PC-3 (cell line): ENCODE data around the gene MRLN. TPM values are rescaled to one million over a fixed set of nuclear protein-coding genes. Genes with fewer than 3 reads are reported as not detected.

Experiments used
- ATAC-seq: fragments of 200-7000 bp; cut with Tn5 transposase; 2 replicates; pipeline ENCODE4 v1.9.1; 2020; ENCODE audit warnings: mild to moderate bottlenecking, moderate library complexity
- BruUV-seq: library from RNA; stranded (reverse); fragments of 400-500 nt; replicated peaks from 2 replicates; lab custom pipeline; 2021; lab: Mats Ljungman, UMichigan
- CTCF ChIA-PET: fragments of 300-600 bp; sonication (Branson Sonifier 250); formaldehyde crosslinking; loops from one replicate; lab custom pipeline; 2022; ENCODE audit warnings: antibody characterized with exemption; lab: Charles Lee
- POLR2A ChIA-PET: fragments of 300-600 bp; sonication (Branson Sonifier 250); formaldehyde crosslinking; loops from one replicate; lab custom pipeline; 2022; ENCODE audit warnings: antibody characterized with exemption; ENCODE audit not compliant: unreplicated experiment; lab: Charles Lee
- DNase-seq: peaks from one replicate; pipeline ENCODE4 v3.0.0-alpha.2; 2015
- H2AFZ ChIP-seq: fragments of 300-600 bp; sonication (generic); 2 replicates; pipeline ENCODE4 v1.6.0; 2016; ENCODE audit warnings: antibody characterized with exemption, low read length
- H3F3A ChIP-seq: fragments of 300-600 bp; sonication (generic); one replicate; pipeline ENCODE4 v1.6.0; 2017; ENCODE audit warnings: antibody characterized with exemption, low read length, control low read depth, mild to moderate bottlenecking; ENCODE audit not compliant: unreplicated experiment
- H3K27ac ChIP-seq: fragments of 300-600 bp; sonication (generic); 2 replicates; pipeline ENCODE4 v1.5.1; 2016; ENCODE audit warnings: mild to moderate bottlenecking, low read length
- H3K27me3 ChIP-seq: fragments of 300-600 bp; sonication (generic); 2 replicates; pipeline ENCODE4 v1.6.1; 2016; ENCODE audit warnings: low read length, mixed read lengths
- H3K36me3 ChIP-seq: fragments of 300-600 bp; sonication (generic); 2 replicates; pipeline ENCODE4 v1.6.1; 2016; ENCODE audit warnings: low read depth, mixed run types, low read length, mixed read lengths
- H3K4me1 ChIP-seq: fragments of 300-600 bp; sonication (generic); 2 replicates; pipeline ENCODE4 v1.5.1; 2016; ENCODE audit warnings: low read length; ENCODE audit not compliant: insufficient read depth
- H3K4me2 ChIP-seq: fragments of 300-600 bp; sonication (generic); 2 replicates; pipeline ENCODE4 v1.6.0; 2016; ENCODE audit warnings: low read length
- H3K4me3 ChIP-seq: fragments of 300-600 bp; sonication (generic); 2 replicates; pipeline ENCODE4 v1.5.1; 2016; ENCODE audit warnings: mild to moderate bottlenecking, low read length, mixed read lengths
- H3K79me2 ChIP-seq: fragments of 300-600 bp; sonication (generic); 2 replicates; pipeline ENCODE4 v1.6.1; 2017; ENCODE audit warnings: low read length, mixed read lengths
- H3K9ac ChIP-seq: fragments of 300-600 bp; sonication (generic); 2 replicates; pipeline ENCODE4 v1.6.0; 2016; ENCODE audit warnings: mild to moderate bottlenecking, low read length
- H3K9me2 ChIP-seq: fragments of 300-600 bp; sonication (generic); replicated peaks from 2 replicates; pipeline ENCODE4 v1.6.1; 2016; ENCODE audit warnings: mixed run types, low read length, mixed read lengths
- H3K9me3 ChIP-seq: fragments of 300-600 bp; sonication (generic); 2 replicates; pipeline ENCODE4 v1.6.1; 2016; ENCODE audit warnings: low read length, mixed read lengths
- H4K20me1 ChIP-seq: fragments of 300-600 bp; sonication (generic); 2 replicates; pipeline ENCODE4 v1.6.1; 2016; ENCODE audit warnings: low read length, mixed read lengths
- EZH2 ChIP-seq: fragments of 300-600 bp; sonication (generic); IDR thresholded peaks from one replicate; pipeline ENCODE4 v1.6.1; 2017; ENCODE audit warnings: antibody characterized with exemption, mild to moderate bottlenecking, low read length; ENCODE audit not compliant: unreplicated experiment
- EZH2phosphoT487 ChIP-seq: fragments of 300-600 bp; sonication (generic); IDR thresholded peaks from 2 replicates; pipeline ENCODE4 v1.6.1; 2018; ENCODE audit warnings: mild to moderate bottlenecking, antibody characterized with exemption, low read length, borderline replicate concordance
- intact Hi-C: fragments of 100-400 bp; cut with micrococcal nuclease; formaldehyde crosslinking; loops from 2 replicates; pipeline ENCODE4 v1.9.0; 2023
- total RNA-seq: library from RNA; depleted of rRNA; stranded (reverse); fragments of >200 nt; gene quantifications from 2 replicates; pipeline ENCODE4 v1.2.3, GENCODE V29; 2014
- TF ChIP-seq, protein P1 (sequence below): fragments of 300-600 bp; sonication (generic); conservative IDR thresholded peaks from 2 replicates; pipeline ENCODE4 v1.5.1; 2017; ENCODE audit warnings: antibody characterized with exemption, low read depth, mild to moderate bottlenecking, low read length

Gene MRLN
- total RNA-seq, 1 experiment from 2014 or later: not detected

DNA sequence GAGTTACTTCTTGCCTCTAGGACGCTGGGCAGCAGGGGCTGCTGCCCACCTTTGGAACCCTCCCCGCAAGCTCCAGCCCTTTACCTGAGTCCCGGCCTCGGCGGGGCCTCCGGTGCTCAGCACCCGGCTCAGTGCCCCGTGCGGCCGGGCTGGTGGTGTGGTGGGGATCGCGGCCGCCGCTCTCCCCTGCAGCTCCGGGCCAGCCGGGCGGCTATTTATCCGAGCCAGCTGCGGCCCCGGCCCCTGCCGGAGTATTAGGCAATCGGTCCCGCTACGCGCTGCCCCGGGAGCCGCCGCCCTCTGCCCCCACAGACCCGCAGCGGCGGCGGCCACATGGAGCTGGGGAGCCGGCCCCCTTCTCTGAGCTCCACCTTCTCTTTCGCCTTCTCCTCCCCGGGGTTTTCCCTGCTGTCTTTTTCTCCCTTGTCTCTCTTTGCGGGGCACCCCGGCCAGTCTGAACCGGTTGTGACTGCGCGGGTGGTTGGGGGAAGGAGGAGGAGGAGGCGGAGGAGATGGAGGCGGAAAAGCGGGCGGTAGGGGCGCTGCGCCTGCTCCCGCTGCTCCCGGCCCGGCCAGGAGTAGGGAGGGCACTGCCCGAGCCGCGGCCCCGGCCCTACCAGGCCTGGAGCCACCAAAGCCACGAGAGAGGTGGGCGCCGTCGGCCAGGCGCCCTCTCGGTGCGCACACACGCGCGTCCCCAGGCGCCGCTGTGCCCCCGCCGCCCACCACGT is 43.7 kb downstream of the MRLN start, which contains the start of gene SLC16A9:
Gene SLC16A9 (minus strand): TSS at position 456 of the 731 bp plus-strand sequence. CDS start 25,559 bp downstream, outside the sequence.
- peak within 1 kb of the TSS; percentile 43 for H3K27ac ChIP-seq
- ChIA-PET POLR2A (interaction anchor here (0.6 to 1.5 kb wide), 5 partner anchors 9 to 40 kb away, joined by 3 to 6 read pairs (median 4); no protein-coding TSS in a partner anchor), CTCF (interaction anchor here (0.6 to 1.2 kb wide), 4 partner anchors 20 to 112 kb away, joined by 3 to 10 read pairs (median 4); no protein-coding TSS in a partner anchor)
- peak within 1 kb of the TSS; percentile 92 for H2AFZ ChIP-seq
- DNase-seq (peak; percentile 83), ATAC-seq (peak; percentile 82)
- H3F3A ChIP-seq: no peaks in the 10 kb centered on the region
- H3K4me1 ChIP-seq: peaks cover 27% of the 10 kb centered on the region
- TF ChIP-seq, protein P1, sequence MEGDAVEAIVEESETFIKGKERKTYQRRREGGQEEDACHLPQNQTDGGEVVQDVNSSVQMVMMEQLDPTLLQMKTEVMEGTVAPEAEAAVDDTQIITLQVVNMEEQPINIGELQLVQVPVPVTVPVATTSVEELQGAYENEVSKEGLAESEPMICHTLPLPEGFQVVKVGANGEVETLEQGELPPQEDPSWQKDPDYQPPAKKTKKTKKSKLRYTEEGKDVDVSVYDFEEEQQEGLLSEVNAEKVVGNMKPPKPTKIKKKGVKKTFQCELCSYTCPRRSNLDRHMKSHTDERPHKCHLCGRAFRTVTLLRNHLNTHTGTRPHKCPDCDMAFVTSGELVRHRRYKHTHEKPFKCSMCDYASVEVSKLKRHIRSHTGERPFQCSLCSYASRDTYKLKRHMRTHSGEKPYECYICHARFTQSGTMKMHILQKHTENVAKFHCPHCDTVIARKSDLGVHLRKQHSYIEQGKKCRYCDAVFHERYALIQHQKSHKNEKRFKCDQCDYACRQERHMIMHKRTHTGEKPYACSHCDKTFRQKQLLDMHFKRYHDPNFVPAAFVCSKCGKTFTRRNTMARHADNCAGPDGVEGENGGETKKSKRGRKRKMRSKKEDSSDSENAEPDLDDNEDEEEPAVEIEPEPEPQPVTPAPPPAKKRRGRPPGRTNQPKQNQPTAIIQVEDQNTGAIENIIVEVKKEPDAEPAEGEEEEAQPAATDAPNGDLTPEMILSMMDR: peak; percentile 60
- TF ChIP-seq EZH2 (no peak), EZH2phosphoT487 (no peak)
- no peaks in the 10 kb centered on the region for H3K27me3 ChIP-seq
- intact Hi-C loops: loop anchor here (1.0 to 5.0 kb wide), 5 partner anchors 27 to 198 kb away; partner anchors contain the start of gene CCDC6
- peaks cover 25% of the 10 kb centered on the region for H3K79me2 ChIP-seq
- H3K9me2 ChIP-seq: no peaks in the 10 kb centered on the region
- peak within 1 kb of the TSS; percentile 87 for H3K9ac ChIP-seq
- H3K9me3 ChIP-seq: no peaks in the 10 kb centered on the region
- peak within 1 kb of the TSS; percentile 92 for H3K4me2 ChIP-seq
- H3K36me3 ChIP-seq: no peaks in the 10 kb centered on the region
- H3K4me3 ChIP-seq: peak within 1 kb of the TSS; percentile 85
- no TSS peak for BruUV-seq
- no peaks in the 10 kb centered on the region for H4K20me1 ChIP-seq

DNA sequence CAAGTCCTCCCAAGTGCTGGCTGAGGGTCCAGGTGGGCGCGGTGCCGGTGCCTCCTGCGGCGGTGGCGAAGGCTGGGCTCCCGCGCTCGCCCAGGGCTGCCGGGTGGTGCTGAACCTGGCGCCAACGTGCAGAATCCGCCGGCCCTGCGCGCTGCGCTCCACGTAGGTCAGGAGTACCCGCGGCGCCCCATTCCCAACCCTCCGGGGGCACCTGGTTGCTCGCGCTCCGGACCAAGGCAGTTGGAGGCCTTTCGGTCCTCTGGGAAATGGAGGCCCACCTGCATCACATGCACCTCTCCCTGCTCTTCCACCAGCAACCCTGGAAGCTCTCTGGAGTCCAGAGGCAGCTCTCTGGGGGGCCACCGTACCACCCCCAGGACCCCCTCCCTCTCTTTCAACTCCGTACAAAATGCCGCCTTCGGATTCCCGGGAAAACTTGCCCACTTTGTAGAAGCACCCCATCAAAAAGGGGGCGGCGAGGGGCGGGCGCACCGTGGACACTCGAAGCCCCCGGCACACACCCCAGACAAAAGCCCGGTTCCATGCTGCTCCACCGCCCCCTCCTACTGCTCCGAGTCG is 44.4 kb downstream of the MRLN start:
- H3K9ac ChIP-seq: peak overlapping the region; percentile 87
- TF ChIP-seq, protein P1: no peak
- TF ChIP-seq EZH2phosphoT487: no peak
- TF ChIP-seq EZH2: no peak

More for the DNA sequence above, 44.4 kb downstream of the MRLN start:
- H3F3A ChIP-seq: no peaks in the 10 kb centered on the region
- POLR2A ChIA-PET: interaction anchor here (0.6 to 1.5 kb wide), 4 partner anchors 16 to 40 kb away, joined by 4 to 6 read pairs (median 4); no protein-coding TSS in a partner anchor
- CTCF ChIA-PET: interaction anchor here (0.7 to 1.2 kb wide), 3 partner anchors 20 to 83 kb away, joined by 3 to 4 read pairs (median 3); no protein-coding TSS in a partner anchor
- no peaks in the 10 kb centered on the region for H3K9me2 ChIP-seq
- H3K4me3 ChIP-seq: peak overlapping the region; percentile 85
- peak overlapping the region; percentile 92 for H2AFZ ChIP-seq
- H3K4me1 ChIP-seq: peaks cover 20% of the 10 kb centered on the region
- H3K9me3 ChIP-seq: no peaks in the 10 kb centered on the region
- peaks cover 25% of the 10 kb centered on the region for H3K79me2 ChIP-seq
- no peaks in the 10 kb centered on the region for H3K36me3 ChIP-seq
- H4K20me1 ChIP-seq: no peaks in the 10 kb centered on the region
- peak overlapping the region; percentile 92 for H3K4me2 ChIP-seq
- BruUV-seq: no TSS peak
- peak; percentile 52 for ATAC-seq
- intact Hi-C loops: loop anchor here (1.0 to 2.0 kb wide), 4 partner anchors 28 to 100 kb away; no protein-coding TSS in a partner anchor
- H3K27ac ChIP-seq: peak overlapping the region; percentile 43
- H3K27me3 ChIP-seq: no peaks in the 10 kb centered on the region
- DNase-seq: peak; percentile 66
